Dermis microvascular lymphatic vessel endothelial cell (primary cell): ENCODE measurements around the gene ZDHHC12. TPM values are rescaled to one million over a fixed set of nuclear protein-coding genes. Genes with fewer than 3 reads are reported as not detected.
A peak's percentile ranks its signal among the peaks of the same experiment; 100 is the strongest.

Experiments
- DNase-seq, 2 donors: peaks; one replicate each; pipeline versions ENCODE4 v3.0.0 to v3.0.0-alpha.2; 2010; ENCODE audit warnings: low read depth in 2 of 2
- total RNA-seq: library from RNA; depleted of rRNA; stranded (reverse); fragments of >200 nt; gene quantifications from 2 replicates; pipeline ENCODE4 v1.2.1, GENCODE V29; 2014

The ZDHHC12 gene
- total RNA-seq, 1 donor from 2014 or later = 46.1 TPM

GRCh38 chr9:128688501-128689292 lies 35.2 kb downstream of the ZDHHC12 start, which contains the start of gene SET:
Gene SET, plus strand, starts transcription at chr9:128689222. Its CDS starts 361 bp downstream, at chr9:128689583.
- DNase-seq = peak; percentile 76 to 96

DNA sequence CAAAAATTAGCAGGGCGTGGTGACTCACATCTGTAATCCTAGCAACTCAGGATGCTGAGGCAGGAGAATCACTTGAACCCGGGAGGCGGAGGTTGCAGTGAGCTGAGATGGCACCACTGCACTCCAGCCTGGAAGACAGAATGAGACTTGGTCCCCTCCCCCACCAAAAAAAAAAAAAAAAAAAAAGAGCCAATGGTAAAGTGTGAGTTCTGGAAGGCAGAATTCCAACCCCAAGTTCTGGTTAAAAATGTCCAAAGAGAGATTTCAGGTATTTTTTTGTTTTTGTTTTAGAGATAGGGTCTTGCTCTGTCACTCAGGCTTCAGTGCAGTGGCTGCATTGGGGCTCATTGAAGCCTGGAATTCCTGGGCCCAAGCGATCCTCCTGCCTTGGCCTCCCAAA lies 36.5 kb downstream of the ZDHHC12 start:
- no peak for DNase-seq

- no peak for DNase-seq
Observed at GRCh38 chr9:128685636-128686489, 38.1 kb downstream of the ZDHHC12 start.

GRCh38 chr9:128684325-128685199 lies 39.4 kb downstream of the ZDHHC12 start:
- DNase-seq = peak in 1 of 2 donors; percentile 75

DNA sequence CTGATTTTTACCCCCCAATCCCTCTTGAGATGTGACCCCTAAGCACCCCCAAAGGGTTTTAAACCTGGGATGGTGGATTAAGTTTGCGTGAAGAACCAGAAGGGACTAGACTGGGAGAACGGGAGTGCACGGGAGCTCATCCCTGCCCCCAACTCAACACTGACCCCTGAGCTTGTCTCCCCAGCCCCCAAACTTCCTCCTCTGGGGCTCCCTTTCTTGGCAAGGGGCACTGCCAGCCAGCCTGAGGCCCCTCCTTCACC lies 39.9 kb downstream of the ZDHHC12 start:
- no peak for DNase-seq

DNA sequence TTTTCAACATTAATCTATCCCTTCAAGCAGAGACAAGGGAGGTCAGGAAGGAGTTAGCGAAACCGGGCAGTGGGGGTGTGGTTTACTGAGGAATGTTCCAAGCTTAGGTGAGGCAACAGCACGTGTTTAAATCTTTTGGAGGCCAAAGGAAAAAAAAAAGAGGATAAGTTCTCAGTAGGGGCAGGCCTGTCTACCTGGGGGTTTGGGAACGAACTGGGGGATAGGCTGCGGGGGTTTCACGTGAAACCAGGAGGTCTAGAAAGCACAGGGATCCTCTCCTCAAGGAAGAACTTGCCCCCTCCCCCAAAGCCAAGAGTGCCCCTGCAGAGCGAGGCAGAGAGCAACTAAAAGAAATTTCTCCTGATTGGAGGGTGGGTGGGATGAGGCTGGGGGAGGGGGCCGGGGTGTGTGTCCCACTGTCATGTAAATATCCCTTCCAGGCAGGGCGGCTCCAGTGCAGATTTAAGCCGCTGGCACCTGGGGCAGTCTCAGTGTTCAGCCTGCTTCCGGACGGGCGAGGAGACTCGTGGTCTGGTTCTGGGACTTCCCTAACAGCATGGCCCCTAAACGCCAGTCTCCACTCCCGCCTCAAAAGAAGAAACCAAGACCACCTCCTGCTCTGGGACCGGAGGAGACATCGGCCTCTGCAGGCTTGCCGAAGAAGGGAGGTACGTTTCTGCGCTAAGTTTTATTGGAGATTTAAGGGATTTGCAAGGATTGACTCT lies 40.4 kb downstream of the ZDHHC12 start:
- peak in 1 of 2 donors; percentile 50 for DNase-seq

DNA sequence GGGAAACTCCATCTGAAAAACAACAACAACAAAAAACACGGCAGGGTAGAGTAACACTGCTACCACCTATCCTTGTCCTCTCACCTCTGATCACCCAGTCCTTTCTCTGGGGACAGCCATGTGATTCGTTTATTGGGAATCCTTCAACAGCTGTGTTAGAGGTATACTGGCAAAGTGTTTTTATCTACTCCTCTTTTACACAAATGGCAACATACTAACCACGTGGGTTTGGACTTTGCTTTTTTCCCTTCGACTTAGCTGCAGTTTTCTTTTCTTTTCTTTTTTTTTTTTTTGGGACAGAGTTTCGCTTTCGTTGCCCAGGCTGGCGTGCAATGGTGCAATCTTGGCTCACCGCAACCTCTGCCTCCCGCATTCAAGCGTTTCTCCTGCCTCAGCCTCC lies 46.1 kb downstream of the ZDHHC12 start:
- no peak for DNase-seq

- DNase-seq = no peak
Observed at GRCh38 chr9:128675382-128675781, 48.5 kb downstream of the ZDHHC12 start.

Other genes starting within 250 kb of the ZDHHC12 start
- 10.0 and 15.7 TPM in 2 replicates for gene GLE1, start 219.4 kb downstream of the ZDHHC12 start, total RNA-seq
- 472 TPM in 2 replicates for gene SPTAN1, start 171.5 kb downstream of the ZDHHC12 start, total RNA-seq
- 54.9 and 65.9 TPM in 2 replicates for gene DYNC2I2, start 67.3 kb downstream of the ZDHHC12 start, total RNA-seq
- gene SET, start 34.9 kb downstream of the ZDHHC12 start, total RNA-seq = 253 and 370 TPM in 2 replicates
- gene PKN3, start 21.6 kb downstream of the ZDHHC12 start, total RNA-seq = 10.2 and 12.1 TPM in 2 replicates
- 10.4 and 19.8 TPM in 2 replicates for gene ZER1, start 47.8 kb upstream of the ZDHHC12 start, total RNA-seq
- 9.6 and 16.7 TPM in 2 replicates for gene TBC1D13, start 63.1 kb upstream of the ZDHHC12 start, total RNA-seq
- 24.6 and 29.5 TPM in 2 replicates for gene ENDOG, start 94.4 kb upstream of the ZDHHC12 start, total RNA-seq
- gene SPOUT1, start 105.7 kb upstream of the ZDHHC12 start, total RNA-seq = 10.3 and 18.1 TPM in 2 replicates
- 4.7 and 5.4 TPM in 2 replicates for gene KYAT1, start 157.8 kb upstream of the ZDHHC12 start, total RNA-seq
- gene LRRC8A, start 158.0 kb upstream of the ZDHHC12 start, total RNA-seq = 68.8 and 117 TPM in 2 replicates
- 0.26 TPM in 1 of 2 replicates, not detected in the other for gene PHYHD1, start 196.9 kb upstream of the ZDHHC12 start, total RNA-seq
- gene DOLK, start 223.5 kb upstream of the ZDHHC12 start, total RNA-seq = 21.1 and 30.6 TPM in 2 replicates
- 35.7 and 49.9 TPM in 2 replicates for gene NUP188, start 223.6 kb upstream of the ZDHHC12 start, total RNA-seq